OCI-LY3 (cell line): ENCODE measurements around the gene DNMBP.
"Not testable (repeated sequence)": the region's sequence is repeated elsewhere in the genome, so short reads cannot be mapped to it uniquely, and the experiment has no call there.

Source experiments
- CTCF ChIP-seq: fragments of 200-600, 300-600 bp; sonication (generic); IDR thresholded peaks from 2 replicates; pipeline ENCODE4 v1.5.1; 2014; ENCODE audit warnings: antibody characterized with exemption, low read length, low read depth
- EZH2phosphoT487 ChIP-seq: fragments of 200-600 bp; shearing (Covaris generic); IDR thresholded peaks from 2 replicates; pipeline ENCODE4 v1.6.1; 2018; ENCODE audit warnings: antibody characterized with exemption, mixed run types, low read depth

DNA sequence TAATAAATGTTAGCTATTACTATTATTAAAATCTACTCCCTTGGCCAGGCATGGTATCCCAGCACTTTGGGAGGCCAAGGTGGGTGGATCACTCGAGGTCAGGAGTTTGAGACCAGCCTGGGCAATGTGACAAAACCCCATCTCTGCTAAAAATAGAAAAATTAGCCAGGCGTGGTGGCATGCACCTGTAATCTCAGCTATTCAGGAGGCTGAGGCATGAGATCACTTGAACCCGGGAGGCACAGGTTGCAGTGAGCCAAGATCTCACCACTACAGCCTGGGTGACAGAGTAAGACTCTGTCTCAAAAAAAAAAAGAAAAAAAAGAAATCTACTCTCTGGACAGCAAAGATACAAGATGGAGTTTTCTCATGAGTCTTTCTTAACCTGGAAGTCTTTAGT lies 56.2 kb downstream of the DNMBP start:
- TF ChIP-seq CTCF, EZH2phosphoT487: not testable (repeated sequence)
